ENCODE measurements around the gene KCNH8. TPM values are rescaled to one million over a fixed set of nuclear protein-coding genes. Genes with fewer than 3 reads are reported as not detected.

The KCNH8 gene
- total RNA-seq, 1 donor = not detected

DNA sequence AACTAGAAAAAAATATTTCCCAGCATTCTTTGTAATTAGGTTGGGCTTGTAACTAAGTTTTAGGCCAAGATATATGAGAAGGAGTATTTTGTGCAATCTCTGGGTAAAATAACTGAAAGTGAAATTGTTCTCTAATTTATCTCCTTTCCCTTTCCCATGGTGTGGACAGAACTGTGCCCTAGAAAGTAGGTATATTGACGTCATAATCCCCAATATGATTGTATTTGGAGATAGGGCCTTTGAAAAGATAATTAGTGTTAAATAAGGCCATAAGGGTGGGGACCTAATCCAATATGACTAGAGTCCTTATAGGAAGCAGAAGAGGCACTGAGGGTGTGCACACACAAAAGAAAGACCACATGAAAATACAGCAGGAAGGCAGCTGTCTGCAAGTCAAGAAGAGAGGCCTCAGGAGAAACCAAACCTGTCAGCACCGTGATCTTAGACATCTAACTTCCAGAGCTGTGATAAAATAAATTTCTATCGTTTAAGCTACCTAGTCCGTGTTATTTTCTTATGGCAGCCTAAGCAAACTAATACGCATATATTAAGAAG lies 106.6 kb downstream of the KCNH8 start:
- no peak overlapping the region for H3K4me3 ChIP-seq (ENCODE audit: low read depth, low read length)
- DNase-seq (ENCODE audit: low read depth) = no peak
- TF ChIP-seq, protein P1, sequence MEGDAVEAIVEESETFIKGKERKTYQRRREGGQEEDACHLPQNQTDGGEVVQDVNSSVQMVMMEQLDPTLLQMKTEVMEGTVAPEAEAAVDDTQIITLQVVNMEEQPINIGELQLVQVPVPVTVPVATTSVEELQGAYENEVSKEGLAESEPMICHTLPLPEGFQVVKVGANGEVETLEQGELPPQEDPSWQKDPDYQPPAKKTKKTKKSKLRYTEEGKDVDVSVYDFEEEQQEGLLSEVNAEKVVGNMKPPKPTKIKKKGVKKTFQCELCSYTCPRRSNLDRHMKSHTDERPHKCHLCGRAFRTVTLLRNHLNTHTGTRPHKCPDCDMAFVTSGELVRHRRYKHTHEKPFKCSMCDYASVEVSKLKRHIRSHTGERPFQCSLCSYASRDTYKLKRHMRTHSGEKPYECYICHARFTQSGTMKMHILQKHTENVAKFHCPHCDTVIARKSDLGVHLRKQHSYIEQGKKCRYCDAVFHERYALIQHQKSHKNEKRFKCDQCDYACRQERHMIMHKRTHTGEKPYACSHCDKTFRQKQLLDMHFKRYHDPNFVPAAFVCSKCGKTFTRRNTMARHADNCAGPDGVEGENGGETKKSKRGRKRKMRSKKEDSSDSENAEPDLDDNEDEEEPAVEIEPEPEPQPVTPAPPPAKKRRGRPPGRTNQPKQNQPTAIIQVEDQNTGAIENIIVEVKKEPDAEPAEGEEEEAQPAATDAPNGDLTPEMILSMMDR (IDR thresholded peaks at IDR 0.05; ENCODE audit: insufficient read depth, low read depth, low read length) = no peak

DNA sequence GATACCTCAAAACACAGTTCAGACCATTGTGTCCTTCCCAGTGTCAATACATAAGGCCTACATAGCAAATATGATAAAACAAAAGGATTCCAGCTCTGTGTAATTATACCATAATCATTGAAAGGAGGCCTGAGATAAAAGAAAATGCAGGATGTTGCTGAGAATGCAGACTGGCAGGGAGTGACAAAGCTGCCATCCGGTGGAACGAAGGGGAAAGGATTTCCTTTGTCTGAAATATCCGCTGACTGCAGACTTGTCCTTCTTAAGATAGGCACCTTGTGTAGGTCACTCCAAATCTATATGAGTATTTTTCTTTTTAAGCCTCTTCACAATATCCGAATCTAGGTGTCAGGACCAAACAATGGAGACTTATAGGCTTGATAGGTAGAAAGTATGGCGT lies 108.0 kb downstream of the KCNH8 start:
- no peak overlapping the region for H3K4me3 ChIP-seq (ENCODE audit: low read depth, low read length)
- TF ChIP-seq, protein P1 (IDR thresholded peaks at IDR 0.05; ENCODE audit: insufficient read depth, low read depth, low read length) = no peak
- no peak for DNase-seq (ENCODE audit: low read depth)

DNA sequence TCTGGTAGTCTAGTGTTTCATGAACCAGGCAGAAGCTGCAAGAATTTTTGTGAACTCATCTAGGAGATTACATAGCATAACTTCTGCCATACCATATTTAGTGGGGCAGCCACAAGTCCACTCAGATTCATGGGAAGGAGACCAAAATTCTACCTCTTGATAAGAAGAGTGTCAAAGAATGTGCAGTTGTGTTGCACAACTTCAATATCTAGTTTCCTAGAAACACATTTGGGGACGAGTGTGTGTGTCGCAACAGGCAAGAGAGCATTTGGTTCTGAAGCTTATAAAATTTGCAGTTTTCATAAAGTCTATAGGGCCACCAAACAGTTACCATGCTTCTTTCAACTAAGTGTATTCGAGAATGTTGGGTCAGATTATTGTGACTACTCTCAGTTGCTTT lies 115.3 kb downstream of the KCNH8 start:
- no peak overlapping the region for H3K4me3 ChIP-seq (ENCODE audit: low read depth, low read length)
- DNase-seq (ENCODE audit: low read depth) = no peak
- TF ChIP-seq, protein P1 (IDR thresholded peaks at IDR 0.05; ENCODE audit: insufficient read depth, low read depth, low read length) = no peak

DNA sequence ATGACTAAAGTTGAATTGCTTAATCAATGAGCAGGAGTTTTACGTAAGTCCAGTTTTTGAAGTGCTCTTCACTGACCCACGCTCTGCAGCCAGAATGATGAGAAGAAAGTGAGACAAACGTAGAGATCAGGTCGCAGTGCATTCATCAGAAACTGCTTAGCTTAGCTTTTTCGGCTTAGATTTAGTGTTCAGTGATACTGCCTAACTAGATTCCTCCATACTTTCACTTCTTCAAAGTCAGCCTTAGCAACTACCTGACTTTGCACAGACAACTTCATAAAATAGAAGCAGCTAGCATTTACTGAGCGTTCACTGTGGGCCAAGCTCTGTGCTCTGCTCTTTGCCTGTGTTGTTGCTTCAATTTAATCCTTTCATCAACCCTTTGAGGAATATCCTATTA lies 116.1 kb downstream of the KCNH8 start:
- no peak overlapping the region for H3K4me3 ChIP-seq (ENCODE audit: low read depth, low read length)
- TF ChIP-seq, protein P1 (IDR thresholded peaks at IDR 0.05; ENCODE audit: insufficient read depth, low read depth, low read length) = no peak
- no peak for DNase-seq (ENCODE audit: low read depth)

DNA sequence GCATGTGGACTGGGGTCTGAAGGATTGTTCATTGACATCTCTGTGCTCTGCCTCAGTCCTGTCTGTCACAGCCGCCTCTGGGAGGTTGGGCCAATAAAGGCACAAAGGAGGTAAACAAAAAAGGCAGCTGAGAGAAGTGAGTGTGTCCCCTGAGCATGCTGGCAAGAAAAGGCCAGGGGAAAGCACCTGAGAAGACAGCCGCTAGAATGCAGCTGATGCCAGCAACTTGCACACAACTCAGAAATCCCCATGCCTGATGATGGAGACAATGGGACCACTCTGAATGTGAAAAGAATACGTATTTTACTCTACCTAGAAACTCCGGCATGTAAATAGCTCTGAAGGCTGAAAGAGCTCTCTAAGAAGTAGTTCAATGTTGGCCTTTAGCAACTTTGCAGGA lies 118.7 kb downstream of the KCNH8 start:
- no peak overlapping the region for H3K4me3 ChIP-seq (ENCODE audit: low read depth, low read length)
- no peak for DNase-seq (ENCODE audit: low read depth)
- TF ChIP-seq, protein P1 (IDR thresholded peaks at IDR 0.05; ENCODE audit: insufficient read depth, low read depth, low read length) = no peak

DNA sequence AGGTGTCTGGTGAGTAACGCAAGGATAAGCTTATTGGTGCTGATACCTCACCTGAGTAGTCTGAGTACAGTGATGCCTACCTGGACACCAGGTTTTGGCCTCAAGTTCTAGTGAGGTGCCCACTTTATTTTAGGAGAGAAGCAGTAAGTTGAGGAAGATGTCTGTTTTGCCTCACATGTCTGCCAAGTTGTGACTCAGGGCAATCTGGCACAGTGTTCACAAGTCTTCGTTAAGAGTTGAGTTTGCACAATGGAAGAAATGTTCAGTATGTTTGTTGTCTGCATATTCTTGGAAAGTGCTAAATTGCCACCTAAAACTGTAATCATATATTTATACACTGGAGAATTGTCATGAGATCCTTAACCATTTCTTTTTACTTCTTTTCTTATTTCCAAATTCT lies 122.2 kb downstream of the KCNH8 start:
- TF ChIP-seq, protein P1 (IDR thresholded peaks at IDR 0.05; ENCODE audit: insufficient read depth, low read depth, low read length) = no peak
- DNase-seq (ENCODE audit: low read depth) = no peak
- no peak overlapping the region for H3K4me3 ChIP-seq (ENCODE audit: low read depth, low read length)

DNA sequence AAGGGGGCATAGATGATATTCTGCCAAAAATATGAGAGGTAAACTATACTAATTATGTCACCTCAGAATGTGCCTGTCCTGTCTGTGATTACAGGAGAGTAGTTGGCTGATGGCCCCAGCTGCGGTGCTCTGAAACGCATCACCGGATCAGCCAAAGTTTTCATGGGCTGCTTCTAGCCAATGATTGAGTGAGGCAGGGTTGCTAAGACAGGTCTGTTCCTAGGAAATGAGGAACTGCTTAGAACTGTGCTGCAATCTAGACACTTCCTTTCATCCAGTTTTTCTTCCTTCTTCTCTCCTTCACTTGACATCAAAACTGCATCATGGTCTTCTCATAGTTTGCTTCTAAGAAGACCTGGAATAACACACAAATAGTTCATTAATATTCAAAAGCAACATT lies 124.0 kb downstream of the KCNH8 start:
- TF ChIP-seq, protein P1 (IDR thresholded peaks at IDR 0.05; ENCODE audit: insufficient read depth, low read depth, low read length) = no peak
- no peak for DNase-seq (ENCODE audit: low read depth)

More for the DNA sequence above, 124.0 kb downstream of the KCNH8 start:
- H3K4me3 ChIP-seq (ENCODE audit: low read depth, low read length) = no peak overlapping the region

Measured in fibroblast of villous mesenchyme (primary cell).